ENCODE data around the gene C2orf80. TPM values are rescaled to one million over a fixed set of nuclear protein-coding genes. Genes with fewer than 3 reads are reported as not detected.

Gene C2orf80
- total and polyA plus RNA-seq, 2 donors (not counting 1 experiment from before 2014, with no cell fraction given), result not detected

DNA sequence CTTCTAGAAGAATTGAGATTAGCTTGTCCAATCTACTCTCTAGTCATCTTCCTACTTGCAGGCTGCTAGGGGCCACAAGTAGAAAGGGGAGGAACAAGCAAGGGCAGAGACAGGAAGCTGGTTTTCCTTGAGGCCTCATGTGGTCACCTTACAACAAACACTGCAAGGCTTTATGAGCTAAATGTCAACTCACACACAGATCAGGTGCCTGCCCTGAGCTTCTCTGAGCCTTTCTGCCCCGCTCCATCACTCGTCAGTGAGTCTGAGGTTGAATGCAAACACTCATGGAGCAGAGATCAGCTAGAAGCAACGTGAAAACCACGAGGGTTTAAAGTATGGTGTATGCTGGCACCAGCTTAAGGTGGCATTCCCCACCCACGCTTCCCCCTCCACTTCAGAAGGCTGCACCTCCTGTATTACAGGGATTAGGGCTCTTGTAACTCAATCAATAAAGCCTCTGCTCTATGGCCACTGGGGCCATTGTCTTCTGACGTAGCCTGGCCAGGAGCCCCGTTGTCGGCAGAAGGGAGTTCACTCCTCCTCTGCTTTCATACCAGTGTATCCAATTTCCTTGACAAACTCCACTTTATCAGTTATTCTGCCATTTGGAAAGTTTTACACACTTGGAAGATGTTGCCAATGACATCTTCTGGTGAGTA lies 54.8 kb downstream of the C2orf80 start:
- no peak overlapping the region for H3K27ac ChIP-seq (ENCODE audit: insufficient read depth, low read length)
- no peaks in the 10 kb centered on the region for H3K36me3 ChIP-seq (ENCODE audit: control insufficient read depth, insufficient read depth, low read length)
- H3K4me3 ChIP-seq (replicated peaks in 1 of 4; ENCODE audit: control extremely low read depth in 1 of 4, insufficient read depth in 1 of 4, low read depth in 3 of 4, low read length in 4 of 4), result no peak overlapping the region
- no peak overlapping the region for H2AFZ ChIP-seq (ENCODE audit: low read length)
- H3K4me2 ChIP-seq (ENCODE audit: extremely low read depth, insufficient read depth, low read length), result no peak overlapping the region
- H3K9me3 ChIP-seq (ENCODE audit: control insufficient read depth, insufficient read depth, low read depth, low read length), result no peaks in the 10 kb centered on the region
- H3K27me3 ChIP-seq (ENCODE audit: control insufficient read depth, insufficient read depth, low read length), result no peaks in the 10 kb centered on the region
- DNase-seq (ENCODE audit: low read depth in 2 of 2), result no peak
- no peak for TF ChIP-seq EZH2 (IDR thresholded peaks at IDR 0.05; ENCODE audit: low read length, missing control alignments)
- TF ChIP-seq, protein P1, sequence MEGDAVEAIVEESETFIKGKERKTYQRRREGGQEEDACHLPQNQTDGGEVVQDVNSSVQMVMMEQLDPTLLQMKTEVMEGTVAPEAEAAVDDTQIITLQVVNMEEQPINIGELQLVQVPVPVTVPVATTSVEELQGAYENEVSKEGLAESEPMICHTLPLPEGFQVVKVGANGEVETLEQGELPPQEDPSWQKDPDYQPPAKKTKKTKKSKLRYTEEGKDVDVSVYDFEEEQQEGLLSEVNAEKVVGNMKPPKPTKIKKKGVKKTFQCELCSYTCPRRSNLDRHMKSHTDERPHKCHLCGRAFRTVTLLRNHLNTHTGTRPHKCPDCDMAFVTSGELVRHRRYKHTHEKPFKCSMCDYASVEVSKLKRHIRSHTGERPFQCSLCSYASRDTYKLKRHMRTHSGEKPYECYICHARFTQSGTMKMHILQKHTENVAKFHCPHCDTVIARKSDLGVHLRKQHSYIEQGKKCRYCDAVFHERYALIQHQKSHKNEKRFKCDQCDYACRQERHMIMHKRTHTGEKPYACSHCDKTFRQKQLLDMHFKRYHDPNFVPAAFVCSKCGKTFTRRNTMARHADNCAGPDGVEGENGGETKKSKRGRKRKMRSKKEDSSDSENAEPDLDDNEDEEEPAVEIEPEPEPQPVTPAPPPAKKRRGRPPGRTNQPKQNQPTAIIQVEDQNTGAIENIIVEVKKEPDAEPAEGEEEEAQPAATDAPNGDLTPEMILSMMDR (conservative IDR thresholded peaks at IDR 0.05 in 1 of 2, IDR thresholded peaks at IDR 0.05 in 1 of 2; ENCODE audit: low read depth in 1 of 2, low read length in 2 of 2), result no peak
- H3K9ac ChIP-seq (ENCODE audit: insufficient read depth, low read length), result no peak overlapping the region
- H4K20me1 ChIP-seq (ENCODE audit: control insufficient read depth, extremely low read depth, insufficient read depth, low read length), result no peaks in the 10 kb centered on the region
- no peaks in the 10 kb centered on the region for H3K79me2 ChIP-seq (ENCODE audit: control insufficient read depth, insufficient read depth, low read length)
- no peaks in the 10 kb centered on the region for H3K4me1 ChIP-seq (ENCODE audit: control insufficient read depth, extremely low read depth, insufficient read depth, low read length)

DNA sequence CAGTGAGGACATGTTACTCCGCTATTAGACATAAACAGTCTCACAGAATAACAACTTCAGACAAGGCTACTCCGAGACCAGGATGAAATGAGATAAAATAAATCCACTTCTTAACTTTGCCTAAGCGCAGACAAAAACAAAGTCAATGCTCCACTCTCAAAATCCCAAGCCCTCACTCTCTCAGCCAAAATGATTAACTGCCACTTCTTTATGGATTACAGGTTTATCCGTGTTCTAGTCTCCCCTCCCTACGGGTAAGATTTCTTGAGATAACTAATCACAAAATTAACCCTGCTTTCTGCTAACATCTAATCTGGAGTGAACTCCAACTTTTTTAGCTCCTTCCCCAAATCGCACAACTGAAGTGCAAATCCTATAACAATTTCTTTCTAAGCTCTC lies 59.1 kb downstream of the C2orf80 start:
- Histone ChIP-seq H3K9ac (ENCODE audit: insufficient read depth, low read length) (no peak overlapping the region), H3K4me2 (ENCODE audit: extremely low read depth, insufficient read depth, low read length) (no peak overlapping the region), H3K27ac (ENCODE audit: insufficient read depth, low read length) (no peak overlapping the region), H3K4me3 (replicated peaks in 1 of 4; ENCODE audit: control extremely low read depth in 1 of 4, insufficient read depth in 1 of 4, low read depth in 3 of 4, low read length in 4 of 4) (no peak overlapping the region), H2AFZ (ENCODE audit: low read length) (no peak overlapping the region), H3K27me3 (ENCODE audit: control insufficient read depth, insufficient read depth, low read length) (no peaks in the 10 kb centered on the region), H3K9me3 (ENCODE audit: control insufficient read depth, insufficient read depth, low read depth, low read length) (no peaks in the 10 kb centered on the region), H3K4me1 (ENCODE audit: control insufficient read depth, extremely low read depth, insufficient read depth, low read length) (no peaks in the 10 kb centered on the region), H4K20me1 (ENCODE audit: control insufficient read depth, extremely low read depth, insufficient read depth, low read length) (no peaks in the 10 kb centered on the region), H3K36me3 (ENCODE audit: control insufficient read depth, insufficient read depth, low read length) (no peaks in the 10 kb centered on the region), H3K79me2 (ENCODE audit: control insufficient read depth, insufficient read depth, low read length) (no peaks in the 10 kb centered on the region)
- TF ChIP-seq EZH2 (IDR thresholded peaks at IDR 0.05; ENCODE audit: low read length, missing control alignments), result no peak
- TF ChIP-seq, protein P1 (conservative IDR thresholded peaks at IDR 0.05 in 1 of 2, IDR thresholded peaks at IDR 0.05 in 1 of 2; ENCODE audit: low read depth in 1 of 2, low read length in 2 of 2), result no peak
- no peak for DNase-seq (ENCODE audit: low read depth in 2 of 2)

DNA sequence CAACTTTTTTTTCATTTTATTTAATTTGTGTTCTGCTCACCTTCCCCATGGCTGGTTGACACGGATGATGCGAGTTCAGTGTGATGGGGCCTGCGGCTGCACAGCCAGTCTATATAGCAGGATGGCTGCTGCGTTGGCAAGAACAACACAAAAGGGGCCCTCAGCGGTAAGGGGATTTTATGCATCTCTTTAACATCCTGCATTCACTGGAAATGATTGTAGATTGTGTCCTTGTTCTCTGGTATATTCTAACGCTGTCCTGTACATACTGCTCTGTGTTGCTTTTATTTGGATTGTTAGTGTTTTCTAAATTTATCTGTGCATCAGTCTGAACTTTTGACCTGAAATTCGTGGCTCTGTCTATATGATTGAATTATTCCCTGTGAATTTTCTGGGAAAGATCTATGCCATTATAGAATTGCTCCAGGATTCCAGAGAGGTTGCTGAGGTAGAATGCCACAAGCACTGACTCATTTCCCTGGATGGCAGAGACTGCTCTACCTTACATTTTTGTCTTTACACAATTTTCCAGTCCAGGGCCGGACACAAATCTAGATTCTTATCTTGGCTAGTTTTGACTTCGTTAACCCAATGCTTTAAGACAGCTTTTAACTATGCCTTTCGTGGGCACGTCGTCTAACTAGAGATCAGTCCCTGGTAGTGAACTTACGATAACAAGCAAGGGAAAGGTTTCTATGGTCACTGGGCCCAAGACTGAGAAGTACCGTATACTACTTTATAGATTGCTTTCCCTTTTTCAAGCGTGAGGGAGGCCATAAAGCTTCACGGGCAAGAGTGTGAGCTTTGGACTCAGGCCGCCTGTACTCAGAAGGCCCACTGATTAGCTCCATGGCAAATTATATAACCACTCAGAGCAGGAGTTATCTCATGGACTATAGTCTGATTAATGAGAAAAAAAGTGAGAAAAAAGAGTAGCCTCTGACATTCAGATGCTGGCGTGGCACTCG lies 59.8 kb downstream of the C2orf80 start, which contains the start of gene CRYGC:
TSS of gene CRYGC (minus strand) at position 85 of the 968 bp plus-strand sequence. CDS start at position 49, 36 bp downstream.
- Histone ChIP-seq H2AFZ (ENCODE audit: low read length) (no peak within 1 kb of the TSS), H3K9me3 (ENCODE audit: control insufficient read depth, insufficient read depth, low read depth, low read length) (no peaks in the 10 kb centered on the region), H3K36me3 (ENCODE audit: control insufficient read depth, insufficient read depth, low read length) (no peaks in the 10 kb centered on the region), H3K9ac (ENCODE audit: insufficient read depth, low read length) (no peak within 1 kb of the TSS), H4K20me1 (ENCODE audit: control insufficient read depth, extremely low read depth, insufficient read depth, low read length) (no peaks in the 10 kb centered on the region), H3K79me2 (ENCODE audit: control insufficient read depth, insufficient read depth, low read length) (no peaks in the 10 kb centered on the region), H3K4me3 (replicated peaks in 1 of 4; ENCODE audit: control extremely low read depth in 1 of 4, insufficient read depth in 1 of 4, low read depth in 3 of 4, low read length in 4 of 4) (no peak within 1 kb of the TSS), H3K4me1 (ENCODE audit: control insufficient read depth, extremely low read depth, insufficient read depth, low read length) (no peaks in the 10 kb centered on the region), H3K27me3 (ENCODE audit: control insufficient read depth, insufficient read depth, low read length) (no peaks in the 10 kb centered on the region), H3K27ac (ENCODE audit: insufficient read depth, low read length) (no peak within 1 kb of the TSS), H3K4me2 (ENCODE audit: extremely low read depth, insufficient read depth, low read length) (no peak within 1 kb of the TSS)
- TF ChIP-seq, protein P1 (conservative IDR thresholded peaks at IDR 0.05 in 1 of 2, IDR thresholded peaks at IDR 0.05 in 1 of 2; ENCODE audit: low read depth in 1 of 2, low read length in 2 of 2), result no peak
- TF ChIP-seq EZH2 (IDR thresholded peaks at IDR 0.05; ENCODE audit: low read length, missing control alignments), result no peak
- DNase-seq (ENCODE audit: low read depth in 2 of 2), result peak in 1 of 2 donors; percentile 56
